Activated CD8-positive, alpha-beta memory T cell treated with anti-CD3 and anti-CD28 coated beads for 4 hours (primary cell): ENCODE data around the gene SMIM10L2A.
"Not testable (repeated sequence)": the region's sequence is repeated elsewhere in the genome, so short reads cannot be mapped to it uniquely, and the experiment has no call there.

Experiments used
- DNase-seq, 2 donors: peaks; one replicate each; pipeline ENCODE4 v3.0.0-alpha.2; 2020; ENCODE audit warnings: low read depth in 2 of 2

Gene SMIM10L2A

DNA sequence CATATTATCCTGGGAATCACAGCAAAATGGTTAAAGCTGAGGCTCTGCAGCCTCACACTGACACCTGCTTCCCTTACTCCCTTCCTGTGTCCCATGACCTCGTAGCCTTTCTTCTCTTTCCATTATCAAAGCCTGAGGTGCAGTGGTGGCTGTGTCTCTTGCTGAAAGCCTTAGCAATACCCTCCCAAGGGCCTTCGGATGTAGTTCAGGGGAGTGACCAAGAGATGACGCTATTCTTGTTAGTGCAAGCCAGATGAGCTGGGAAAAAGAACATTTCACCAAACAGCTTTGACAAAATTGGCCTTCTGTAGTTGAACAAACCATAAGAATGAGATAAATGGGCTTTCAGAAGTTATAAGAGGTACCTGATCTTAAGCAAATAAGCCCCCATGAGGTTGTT, 31.6 kb downstream of the SMIM10L2A start:
- no peak for DNase-seq

DNA sequence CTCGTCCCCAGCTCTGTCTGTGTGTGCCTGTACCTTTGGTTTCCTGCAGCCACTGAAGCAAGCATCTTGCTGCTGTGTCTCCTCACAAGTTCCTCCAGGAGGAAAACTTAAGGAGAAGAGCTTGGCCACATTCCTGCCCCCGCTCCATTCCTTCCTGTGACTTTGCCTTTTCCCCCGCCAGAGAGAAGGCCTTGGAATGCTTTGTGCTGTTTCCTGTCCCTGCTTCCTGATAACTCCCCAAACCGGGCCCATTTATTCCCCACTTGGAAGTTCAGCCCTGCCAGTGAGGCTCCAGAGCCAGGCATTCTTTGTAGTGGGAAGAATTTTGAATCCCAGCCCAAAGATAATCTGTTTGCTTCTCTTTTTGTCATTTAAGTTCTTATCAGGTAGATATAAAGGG, 33.1 kb downstream of the SMIM10L2A start:
- no peak for DNase-seq

DNA sequence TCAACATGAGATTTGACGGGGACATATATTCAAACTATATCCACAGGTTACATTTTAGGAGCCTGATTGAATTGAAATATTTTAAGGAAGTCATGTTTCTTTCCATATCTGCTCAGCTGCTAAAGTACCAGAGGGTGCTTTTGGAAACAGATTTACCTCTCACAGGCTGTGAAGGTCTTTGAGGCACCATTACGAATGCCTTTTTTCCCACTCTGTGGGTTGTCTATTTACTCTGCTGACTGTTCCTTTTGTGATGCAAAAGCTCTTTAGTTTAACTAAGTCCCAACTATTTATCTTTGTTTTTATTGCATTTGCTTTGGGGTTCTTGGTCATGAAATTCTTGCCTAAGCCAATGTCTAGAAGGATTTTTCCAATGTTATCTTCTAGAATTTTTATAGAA, 40.0 kb downstream of the SMIM10L2A start:
- not testable (repeated sequence) for DNase-seq

DNA sequence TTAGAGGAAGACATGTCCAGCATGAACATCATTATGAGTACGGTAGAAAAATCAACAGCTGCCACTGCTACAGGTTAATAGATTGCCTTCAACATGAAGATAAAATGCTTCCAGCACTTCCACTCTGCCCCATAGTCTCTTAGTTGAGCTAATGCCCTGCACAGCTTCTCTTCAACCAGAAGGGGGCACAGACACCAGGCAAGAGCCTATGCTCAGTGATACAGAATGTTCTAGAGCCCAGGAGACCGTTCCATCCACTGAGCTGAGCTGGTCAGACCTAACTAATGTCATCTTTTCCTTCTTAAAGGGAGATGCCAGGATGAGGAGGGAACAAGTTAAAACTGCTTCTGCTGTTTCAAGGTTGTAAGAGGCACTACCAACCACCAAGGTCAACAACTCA, 42.2 kb downstream of the SMIM10L2A start:
- DNase-seq: no peak

DNA sequence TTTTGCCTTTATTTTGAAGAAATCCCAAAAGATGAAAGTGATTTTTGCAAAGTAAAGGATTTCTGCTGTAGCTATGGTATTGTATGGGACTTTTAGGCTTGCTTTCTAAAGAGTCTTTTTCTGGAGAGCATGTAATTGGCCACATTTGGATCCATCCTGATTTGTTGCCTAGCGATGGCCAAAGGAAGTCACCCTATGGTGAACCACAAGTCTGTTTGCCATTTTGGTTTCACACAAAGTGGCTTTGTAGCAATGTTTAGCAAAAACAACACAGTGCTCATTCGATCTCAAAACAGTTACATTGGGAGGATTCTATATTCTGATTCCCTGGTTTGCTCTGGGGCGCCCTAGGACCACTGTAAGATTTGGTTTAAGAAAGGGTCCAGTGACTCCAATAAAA, 54.6 kb downstream of the SMIM10L2A start:
- DNase-seq: no peak

DNA sequence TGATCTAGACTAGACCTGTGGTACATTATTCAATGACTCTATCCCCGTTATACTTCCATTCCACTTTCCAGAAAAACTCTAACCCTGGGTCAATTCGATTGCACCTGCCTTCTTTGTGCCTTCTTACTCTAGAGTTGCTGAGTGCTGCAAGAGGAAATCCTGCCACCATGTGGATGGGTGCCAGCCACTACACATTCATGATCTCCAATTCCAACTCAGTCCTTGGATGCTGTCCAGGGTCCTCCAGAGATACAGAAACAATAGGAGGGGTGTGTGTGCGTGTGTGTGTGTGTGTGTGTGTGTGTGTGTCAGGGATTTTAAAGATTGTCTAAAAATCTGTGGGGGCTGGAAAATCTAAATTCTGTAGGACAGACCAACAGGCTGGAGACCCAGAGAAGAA, 55.8 kb downstream of the SMIM10L2A start:
- no peak for DNase-seq
